Hepatocyte (in vitro differentiated cells): ENCODE data around the gene FAM24A.

ENCODE experiments used
- CTCF ChIP-seq: fragments of 200-600 bp; sonication (generic); IDR thresholded peaks from 2 replicates; pipeline ENCODE4 v1.5.1; 2016; ENCODE audit warnings: antibody characterized with exemption, mild to moderate bottlenecking; ENCODE audit not compliant: poor library complexity
- EZH2 ChIP-seq: fragments of 200-600 bp; sonication (generic); IDR thresholded peaks from 2 replicates; pipeline ENCODE4 v1.6.1; 2016; ENCODE audit warnings: antibody characterized with exemption, mild to moderate bottlenecking, borderline replicate concordance
- EZH2phosphoT487 ChIP-seq: fragments of 200-600 bp; sonication (generic); IDR thresholded peaks from one replicate; pipeline ENCODE4 v1.6.1; 2018; ENCODE audit warnings: antibody characterized with exemption, mild to moderate bottlenecking, low read depth, moderate library complexity; ENCODE audit not compliant: unreplicated experiment, severe bottlenecking

GRCh38 chr10:122910310-122910709 is at the start of gene FAM24A:
- TF ChIP-seq CTCF (no peak), EZH2 (no peak), EZH2phosphoT487 (no peak)
